Ishikawa (cell line): Measurements from ENCODE around the gene CHST15.

Source experiments
- EGR1 ChIP-seq: IDR thresholded peaks from 2 replicates; pipeline ENCODE4 v1.6.1; 2012
- EP300 ChIP-seq: IDR thresholded peaks from 2 replicates; pipeline ENCODE4 v1.6.1; 2012; ENCODE audit warnings: borderline replicate concordance
- FOXM1 ChIP-seq: IDR thresholded peaks from 2 replicates; pipeline ENCODE4 v1.6.1; 2012; ENCODE audit warnings: low read depth, borderline replicate concordance
- NFIC ChIP-seq: IDR thresholded peaks from 2 replicates; pipeline ENCODE4 v1.6.1; 2012
- RAD21 ChIP-seq: IDR thresholded peaks from 2 replicates; pipeline ENCODE4 v1.6.1; 2012; ENCODE audit warnings: low read depth
- TAF1 ChIP-seq: IDR thresholded peaks from 2 replicates; pipeline ENCODE4 v1.6.1; 2012; ENCODE audit warnings: low read depth, mild to moderate bottlenecking
- TEAD4 ChIP-seq: IDR thresholded peaks from 2 replicates; pipeline ENCODE4 v1.6.1; 2012
- YY1 ChIP-seq: IDR thresholded peaks from 2 replicates; pipeline ENCODE4 v1.6.1; 2012; ENCODE audit warnings: low read depth
- ZBTB7A ChIP-seq: IDR thresholded peaks from 2 replicates; pipeline ENCODE4 v1.6.1; 2012; ENCODE audit warnings: low read depth
- TF ChIP-seq, protein P1 (sequence below): IDR thresholded peaks from 2 replicates; pipeline ENCODE4 v1.6.1; 2012; ENCODE audit warnings: low read depth, mild to moderate bottlenecking
- TF ChIP-seq, protein P2 (sequence below): IDR thresholded peaks from 2 replicates; pipeline ENCODE4 v1.6.1; 2012

DNA sequence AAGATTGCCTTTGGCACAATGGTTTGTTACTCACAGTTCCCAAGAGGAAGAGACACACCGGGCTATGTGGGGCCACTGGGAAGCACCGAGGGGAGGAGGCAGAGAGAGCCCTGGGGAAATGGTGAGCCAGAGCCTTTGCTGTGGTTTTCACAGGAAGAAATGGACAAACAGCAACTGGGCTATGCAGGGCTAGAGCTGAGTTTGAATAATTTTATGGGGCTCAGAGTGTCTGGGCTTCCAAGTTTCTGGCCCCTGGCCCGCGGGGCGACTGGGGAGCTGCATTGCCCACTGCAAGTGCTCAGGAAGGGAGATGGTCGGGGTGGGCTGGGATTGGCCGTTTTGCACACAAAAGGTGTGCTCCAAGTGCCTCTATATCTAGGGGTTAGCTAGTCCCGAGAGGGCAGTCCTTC is 92.6 kb downstream of the CHST15 start:
- no peak for TF ChIP-seq ZBTB7A
- TF ChIP-seq FOXM1, result no peak
- TF ChIP-seq YY1, result no peak
- no peak for TF ChIP-seq TAF1
- TF ChIP-seq, protein P1, sequence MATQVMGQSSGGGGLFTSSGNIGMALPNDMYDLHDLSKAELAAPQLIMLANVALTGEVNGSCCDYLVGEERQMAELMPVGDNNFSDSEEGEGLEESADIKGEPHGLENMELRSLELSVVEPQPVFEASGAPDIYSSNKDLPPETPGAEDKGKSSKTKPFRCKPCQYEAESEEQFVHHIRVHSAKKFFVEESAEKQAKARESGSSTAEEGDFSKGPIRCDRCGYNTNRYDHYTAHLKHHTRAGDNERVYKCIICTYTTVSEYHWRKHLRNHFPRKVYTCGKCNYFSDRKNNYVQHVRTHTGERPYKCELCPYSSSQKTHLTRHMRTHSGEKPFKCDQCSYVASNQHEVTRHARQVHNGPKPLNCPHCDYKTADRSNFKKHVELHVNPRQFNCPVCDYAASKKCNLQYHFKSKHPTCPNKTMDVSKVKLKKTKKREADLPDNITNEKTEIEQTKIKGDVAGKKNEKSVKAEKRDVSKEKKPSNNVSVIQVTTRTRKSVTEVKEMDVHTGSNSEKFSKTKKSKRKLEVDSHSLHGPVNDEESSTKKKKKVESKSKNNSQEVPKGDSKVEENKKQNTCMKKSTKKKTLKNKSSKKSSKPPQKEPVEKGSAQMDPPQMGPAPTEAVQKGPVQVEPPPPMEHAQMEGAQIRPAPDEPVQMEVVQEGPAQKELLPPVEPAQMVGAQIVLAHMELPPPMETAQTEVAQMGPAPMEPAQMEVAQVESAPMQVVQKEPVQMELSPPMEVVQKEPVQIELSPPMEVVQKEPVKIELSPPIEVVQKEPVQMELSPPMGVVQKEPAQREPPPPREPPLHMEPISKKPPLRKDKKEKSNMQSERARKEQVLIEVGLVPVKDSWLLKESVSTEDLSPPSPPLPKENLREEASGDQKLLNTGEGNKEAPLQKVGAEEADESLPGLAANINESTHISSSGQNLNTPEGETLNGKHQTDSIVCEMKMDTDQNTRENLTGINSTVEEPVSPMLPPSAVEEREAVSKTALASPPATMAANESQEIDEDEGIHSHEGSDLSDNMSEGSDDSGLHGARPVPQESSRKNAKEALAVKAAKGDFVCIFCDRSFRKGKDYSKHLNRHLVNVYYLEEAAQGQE, result no peak
- TF ChIP-seq EGR1, result no peak
- TF ChIP-seq TEAD4, result no peak
- no peak for TF ChIP-seq RAD21
- TF ChIP-seq NFIC, result no peak
- TF ChIP-seq, protein P2, sequence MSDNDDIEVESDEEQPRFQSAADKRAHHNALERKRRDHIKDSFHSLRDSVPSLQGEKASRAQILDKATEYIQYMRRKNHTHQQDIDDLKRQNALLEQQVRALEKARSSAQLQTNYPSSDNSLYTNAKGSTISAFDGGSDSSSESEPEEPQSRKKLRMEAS, result no peak
- no peak for TF ChIP-seq EP300
